ENCODE measurements around the gene RRBP1.

RRBP1 gene

GRCh38 chr20:17700637-17701036 is 18.6 kb upstream of the RRBP1 start:
- no peak overlapping the region for H3K4me3 ChIP-seq (ENCODE audit: low read length, poor library complexity, severe bottlenecking)
- H3K36me3 ChIP-seq (ENCODE audit: insufficient read depth, low read length) = no peaks in the 10 kb centered on the region
- no peaks in the 10 kb centered on the region for H4K20me1 ChIP-seq (ENCODE audit: insufficient read depth, low read length, poor library complexity, severe bottlenecking)
- no peaks in the 10 kb centered on the region for H3F3A ChIP-seq (ENCODE audit: low read depth)
- H3K27me3 ChIP-seq (ENCODE audit: insufficient read depth, low read length, poor library complexity, severe bottlenecking) = no peaks in the 10 kb centered on the region
- no peaks in the 10 kb centered on the region for H3K9me2 ChIP-seq (replicated peaks; ENCODE audit: low read depth, low read length)
- no peak overlapping the region for H3K9ac ChIP-seq (ENCODE audit: low read depth, low read length, poor library complexity, severe bottlenecking)
- no peak overlapping the region for H2AFZ ChIP-seq (ENCODE audit: low read length)
- peaks cover 4% of the 10 kb centered on the region for H3K4me1 ChIP-seq (ENCODE audit: insufficient read depth, low read length, poor library complexity, severe bottlenecking)
- H3K79me2 ChIP-seq (ENCODE audit: insufficient read depth, low read length) = no peaks in the 10 kb centered on the region
- H3K9me3 ChIP-seq (ENCODE audit: insufficient read depth, low read depth, low read length) = no peaks in the 10 kb centered on the region
- TF ChIP-seq CTCF (conservative IDR thresholded peaks at IDR 0.05; ENCODE audit: low read length) = no peak; the same call in 1 of the 2 replicates
- no peak for TF ChIP-seq EZH2phosphoT487 (IDR thresholded peaks at IDR 0.05; ENCODE audit: borderline replicate concordance)
- no peak overlapping the region for H3K4me2 ChIP-seq (ENCODE audit: low read depth, low read length, poor library complexity, severe bottlenecking)

GRCh38 chr20:17699931-17700351 is 17.9 kb upstream of the RRBP1 start, which contains the start of gene BANF2:
BANF2 (plus strand) TSS chr20:17699966; CDS start chr20:17725026, 25,060 bp downstream.
- H3K36me3 ChIP-seq (ENCODE audit: insufficient read depth, low read length) = no peaks in the 10 kb centered on the region
- H3K4me2 ChIP-seq (ENCODE audit: low read depth, low read length, poor library complexity, severe bottlenecking) = no peak within 1 kb of the TSS
- H3K9ac ChIP-seq (ENCODE audit: low read depth, low read length, poor library complexity, severe bottlenecking) = no peak within 1 kb of the TSS
- TF ChIP-seq EZH2phosphoT487 (IDR thresholded peaks at IDR 0.05; ENCODE audit: borderline replicate concordance) = no peak
- no peak for TF ChIP-seq CTCF (conservative IDR thresholded peaks at IDR 0.05; ENCODE audit: low read length)
- no peak within 1 kb of the TSS for H2AFZ ChIP-seq (ENCODE audit: low read length)
- H3K9me3 ChIP-seq (ENCODE audit: insufficient read depth, low read depth, low read length) = no peaks in the 10 kb centered on the region
- no peaks in the 10 kb centered on the region for H3K9me2 ChIP-seq (replicated peaks; ENCODE audit: low read depth, low read length)
- no peaks in the 10 kb centered on the region for H3F3A ChIP-seq (ENCODE audit: low read depth)
- no peaks in the 10 kb centered on the region for H4K20me1 ChIP-seq (ENCODE audit: insufficient read depth, low read length, poor library complexity, severe bottlenecking)
- peaks cover 4% of the 10 kb centered on the region for H3K4me1 ChIP-seq (ENCODE audit: insufficient read depth, low read length, poor library complexity, severe bottlenecking)
- no peaks in the 10 kb centered on the region for H3K27me3 ChIP-seq (ENCODE audit: insufficient read depth, low read length, poor library complexity, severe bottlenecking)
- H3K79me2 ChIP-seq (ENCODE audit: insufficient read depth, low read length) = no peaks in the 10 kb centered on the region
- no peak within 1 kb of the TSS for H3K4me3 ChIP-seq (ENCODE audit: low read length, poor library complexity, severe bottlenecking)

- H3K4me3 ChIP-seq (ENCODE audit: low read length, poor library complexity, severe bottlenecking) = no peak overlapping the region
- H4K20me1 ChIP-seq (ENCODE audit: insufficient read depth, low read length, poor library complexity, severe bottlenecking) = no peaks in the 10 kb centered on the region
- H3K9me2 ChIP-seq (replicated peaks; ENCODE audit: low read depth, low read length) = no peaks in the 10 kb centered on the region
- H3F3A ChIP-seq (ENCODE audit: low read depth) = no peaks in the 10 kb centered on the region
- H3K4me1 ChIP-seq (ENCODE audit: insufficient read depth, low read length, poor library complexity, severe bottlenecking) = no peaks in the 10 kb centered on the region
- H3K4me2 ChIP-seq (ENCODE audit: low read depth, low read length, poor library complexity, severe bottlenecking) = no peak overlapping the region
- H3K27me3 ChIP-seq (ENCODE audit: insufficient read depth, low read length, poor library complexity, severe bottlenecking) = no peaks in the 10 kb centered on the region
- TF ChIP-seq CTCF (conservative IDR thresholded peaks at IDR 0.05; ENCODE audit: low read length) (no peak), EZH2phosphoT487 (IDR thresholded peaks at IDR 0.05; ENCODE audit: borderline replicate concordance) (no peak)
- H3K36me3 ChIP-seq (ENCODE audit: insufficient read depth, low read length) = no peaks in the 10 kb centered on the region
- H3K9me3 ChIP-seq (ENCODE audit: insufficient read depth, low read depth, low read length) = no peaks in the 10 kb centered on the region
- no peak overlapping the region for H2AFZ ChIP-seq (ENCODE audit: low read length)
- H3K9ac ChIP-seq (ENCODE audit: low read depth, low read length, poor library complexity, severe bottlenecking) = no peak overlapping the region
- H3K79me2 ChIP-seq (ENCODE audit: insufficient read depth, low read length) = no peaks in the 10 kb centered on the region
Measured at GRCh38 chr20:17698384-17698783, 16.3 kb upstream of the RRBP1 start.
